DMS153 treated with DMSO at 0.1 percent for 48 hours (cell line): ENCODE data around the gene IL22RA1.

Experiments used
- DNase-seq: peaks from one replicate; lab custom pipeline; 2025; ENCODE audit not compliant: unreplicated experiment; lab: John Stamatoyannopoulos, UW

The IL22RA1 gene

GRCh38 chr1:24080131-24080530, 62.8 kb downstream of the IL22RA1 start:
- no peak for DNase-seq

GRCh38 chr1:24077278-24077978, 65.5 kb downstream of the IL22RA1 start:
- no peak for DNase-seq

- no peak for DNase-seq
Observed at GRCh38 chr1:24075946-24076345, 67.0 kb downstream of the IL22RA1 start.

GRCh38 chr1:24075590-24075854, 67.4 kb downstream of the IL22RA1 start:
- no peak for DNase-seq

- no peak for DNase-seq
Observed at GRCh38 chr1:24074817-24075589, 67.9 kb downstream of the IL22RA1 start.

- no peak for DNase-seq
Observed at GRCh38 chr1:24074196-24074595, 68.7 kb downstream of the IL22RA1 start.

GRCh38 chr1:24071941-24072340, 71.0 kb downstream of the IL22RA1 start:
- no peak for DNase-seq

GRCh38 chr1:24070821-24071393, 72.0 kb downstream of the IL22RA1 start:
- peak; percentile 69 for DNase-seq

GRCh38 chr1:24069817-24070216, 73.1 kb downstream of the IL22RA1 start:
- DNase-seq: no peak
